PC-3 (cell line): Measurements from ENCODE around the gene MAZ. TPM values are rescaled to one million over a fixed set of nuclear protein-coding genes. Genes with fewer than 3 reads are reported as not detected.
"Not testable (repeated sequence)": the region's sequence is repeated elsewhere in the genome, so short reads cannot be mapped to it uniquely, and the experiment has no call there.

Source experiments
- ATAC-seq: fragments of 200-7000 bp; cut with Tn5 transposase; 2 replicates; pipeline ENCODE4 v1.9.1; 2020; ENCODE audit warnings: mild to moderate bottlenecking, moderate library complexity
- BruUV-seq: library from RNA; stranded (reverse); fragments of 400-500 nt; replicated peaks from 2 replicates; lab custom pipeline; 2021; lab: Mats Ljungman, UMichigan
- CTCF ChIA-PET: fragments of 300-600 bp; sonication (Branson Sonifier 250); formaldehyde crosslinking; loops from one replicate; lab custom pipeline; 2022; ENCODE audit warnings: antibody characterized with exemption; lab: Charles Lee
- POLR2A ChIA-PET: fragments of 300-600 bp; sonication (Branson Sonifier 250); formaldehyde crosslinking; loops from one replicate; lab custom pipeline; 2022; ENCODE audit warnings: antibody characterized with exemption; ENCODE audit not compliant: unreplicated experiment; lab: Charles Lee
- DNase-seq: peaks from one replicate; pipeline ENCODE4 v3.0.0-alpha.2; 2015
- H2AFZ ChIP-seq: fragments of 300-600 bp; sonication (generic); 2 replicates; pipeline ENCODE4 v1.6.0; 2016; ENCODE audit warnings: antibody characterized with exemption, low read length
- H3F3A ChIP-seq: fragments of 300-600 bp; sonication (generic); one replicate; pipeline ENCODE4 v1.6.0; 2017; ENCODE audit warnings: antibody characterized with exemption, low read length, control low read depth, mild to moderate bottlenecking; ENCODE audit not compliant: unreplicated experiment
- H3K27ac ChIP-seq: fragments of 300-600 bp; sonication (generic); 2 replicates; pipeline ENCODE4 v1.5.1; 2016; ENCODE audit warnings: mild to moderate bottlenecking, low read length
- H3K27me3 ChIP-seq: fragments of 300-600 bp; sonication (generic); 2 replicates; pipeline ENCODE4 v1.6.1; 2016; ENCODE audit warnings: low read length, mixed read lengths
- H3K36me3 ChIP-seq: fragments of 300-600 bp; sonication (generic); 2 replicates; pipeline ENCODE4 v1.6.1; 2016; ENCODE audit warnings: low read depth, mixed run types, low read length, mixed read lengths
- H3K4me1 ChIP-seq: fragments of 300-600 bp; sonication (generic); 2 replicates; pipeline ENCODE4 v1.5.1; 2016; ENCODE audit warnings: low read length; ENCODE audit not compliant: insufficient read depth
- H3K4me2 ChIP-seq: fragments of 300-600 bp; sonication (generic); 2 replicates; pipeline ENCODE4 v1.6.0; 2016; ENCODE audit warnings: low read length
- H3K4me3 ChIP-seq: fragments of 300-600 bp; sonication (generic); 2 replicates; pipeline ENCODE4 v1.5.1; 2016; ENCODE audit warnings: mild to moderate bottlenecking, low read length, mixed read lengths
- H3K79me2 ChIP-seq: fragments of 300-600 bp; sonication (generic); 2 replicates; pipeline ENCODE4 v1.6.1; 2017; ENCODE audit warnings: low read length, mixed read lengths
- H3K9ac ChIP-seq: fragments of 300-600 bp; sonication (generic); 2 replicates; pipeline ENCODE4 v1.6.0; 2016; ENCODE audit warnings: mild to moderate bottlenecking, low read length
- H3K9me2 ChIP-seq: fragments of 300-600 bp; sonication (generic); replicated peaks from 2 replicates; pipeline ENCODE4 v1.6.1; 2016; ENCODE audit warnings: mixed run types, low read length, mixed read lengths
- H3K9me3 ChIP-seq: fragments of 300-600 bp; sonication (generic); 2 replicates; pipeline ENCODE4 v1.6.1; 2016; ENCODE audit warnings: low read length, mixed read lengths
- H4K20me1 ChIP-seq: fragments of 300-600 bp; sonication (generic); 2 replicates; pipeline ENCODE4 v1.6.1; 2016; ENCODE audit warnings: low read length, mixed read lengths
- CTCF ChIP-seq: fragments of 300-600 bp; sonication (generic); conservative IDR thresholded peaks from 2 replicates; pipeline ENCODE4 v1.5.1; 2017; ENCODE audit warnings: antibody characterized with exemption, low read depth, mild to moderate bottlenecking, low read length
- EZH2 ChIP-seq: fragments of 300-600 bp; sonication (generic); IDR thresholded peaks from one replicate; pipeline ENCODE4 v1.6.1; 2017; ENCODE audit warnings: antibody characterized with exemption, mild to moderate bottlenecking, low read length; ENCODE audit not compliant: unreplicated experiment
- EZH2phosphoT487 ChIP-seq: fragments of 300-600 bp; sonication (generic); IDR thresholded peaks from 2 replicates; pipeline ENCODE4 v1.6.1; 2018; ENCODE audit warnings: mild to moderate bottlenecking, antibody characterized with exemption, low read length, borderline replicate concordance
- intact Hi-C: fragments of 100-400 bp; cut with micrococcal nuclease; formaldehyde crosslinking; loops from 2 replicates; pipeline ENCODE4 v1.9.0; 2023
- total RNA-seq: library from RNA; depleted of rRNA; stranded (reverse); fragments of >200 nt; gene quantifications from 2 replicates; pipeline ENCODE4 v1.2.3, GENCODE V29; 2014

MAZ gene
- total RNA-seq, 1 experiment from 2014 or later, result 279 TPM

- Histone ChIP-seq H3K27ac (no peak overlapping the region), H3K4me2 (no peak overlapping the region), H3K9me2 (no peaks in the 10 kb centered on the region), H3K36me3 (no peaks in the 10 kb centered on the region), H3K4me1 (peaks cover 5% of the 10 kb centered on the region; the same call in 1 of the 2 replicates), H3F3A (no peaks in the 10 kb centered on the region), H4K20me1 (no peaks in the 10 kb centered on the region), H3K27me3 (no peaks in the 10 kb centered on the region), H2AFZ (peak overlapping the region; percentile 45; the same call in 1 of the 2 replicates), H3K4me3 (no peak overlapping the region), H3K9ac (no peak overlapping the region), H3K9me3 (no peaks in the 10 kb centered on the region), H3K79me2 (no peaks in the 10 kb centered on the region)
- ChIA-PET POLR2A (no interaction called here), CTCF (no interaction called here)
- no peak for ATAC-seq
- no TSS peak for BruUV-seq
- intact Hi-C loops, result no loop called here
- TF ChIP-seq CTCF (no peak), EZH2phosphoT487 (no peak), EZH2 (no peak)
- peak; percentile 52 for DNase-seq
These were observed 30.5 kb upstream of the MAZ start for GRCh38 chr16:29775742-29776408.

- Histone ChIP-seq H3F3A (no peaks in the 10 kb centered on the region), H3K9ac (no peak within 1 kb of the TSS), H3K27me3 (no peaks in the 10 kb centered on the region), H3K79me2 (no peaks in the 10 kb centered on the region), H3K4me3 (no peak within 1 kb of the TSS), H2AFZ (no peak within 1 kb of the TSS), H4K20me1 (no peaks in the 10 kb centered on the region), H3K9me3 (no peaks in the 10 kb centered on the region), H3K36me3 (no peaks in the 10 kb centered on the region), H3K9me2 (no peaks in the 10 kb centered on the region), H3K27ac (no peak within 1 kb of the TSS), H3K4me2 (no peak within 1 kb of the TSS), H3K4me1 (peaks cover 5% of the 10 kb centered on the region; the same call in 1 of the 2 replicates)
- peak; percentile 35 for DNase-seq
- no peak for TF ChIP-seq EZH2
- TF ChIP-seq CTCF, result no peak
- CTCF ChIA-PET, result no interaction called here
- POLR2A ChIA-PET, result no interaction called here
- intact Hi-C loops, result no loop called here
- no peak for ATAC-seq
- no TSS peak for BruUV-seq
These were observed 28.6 kb upstream of the MAZ start, which contains the start of gene ZG16 for GRCh38 chr16:29777576-29778350. TSS of gene ZG16 (plus strand) at chr16:29778256. CDS start at chr16:29779267, 1,011 bp downstream.

DNA sequence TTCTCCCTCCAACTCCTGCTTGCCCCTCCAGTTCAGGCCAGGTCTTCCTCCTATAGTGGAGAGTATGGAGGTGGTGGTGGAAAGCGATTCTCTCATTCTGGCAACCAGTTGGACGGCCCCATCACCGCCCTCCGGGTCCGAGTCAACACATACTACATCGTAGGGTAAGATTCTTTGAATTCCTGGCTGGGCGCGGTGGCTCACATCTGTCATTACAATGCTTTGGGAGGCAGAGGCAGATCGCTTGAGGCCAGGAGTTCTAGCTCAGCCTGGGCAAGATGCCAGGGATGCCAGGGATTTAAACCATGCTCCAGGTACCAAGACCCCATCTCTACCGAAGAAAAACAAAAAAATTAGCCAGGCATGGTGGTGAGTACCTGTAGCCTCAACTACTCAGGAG, 26.9 kb upstream of the MAZ start:
- H3K9ac ChIP-seq, result no peak overlapping the region
- BruUV-seq, result no TSS peak
- CTCF ChIA-PET, result no interaction called here
- ATAC-seq (no peak), DNase-seq (peak; percentile 68)
- H3K36me3 ChIP-seq, result no peaks in the 10 kb centered on the region
- no peaks in the 10 kb centered on the region for H3K9me2 ChIP-seq
- no peak for TF ChIP-seq CTCF
- no peak for TF ChIP-seq EZH2phosphoT487
- no peak for TF ChIP-seq EZH2
- H3K4me2 ChIP-seq, result no peak overlapping the region
- peaks cover 11% of the 10 kb centered on the region for H3K4me1 ChIP-seq
- no peak overlapping the region for H2AFZ ChIP-seq
- no peak overlapping the region for H3K27ac ChIP-seq
- H3K27me3 ChIP-seq, result no peaks in the 10 kb centered on the region
- no peak overlapping the region for H3K4me3 ChIP-seq
- H3K79me2 ChIP-seq, result no peaks in the 10 kb centered on the region
- no peaks in the 10 kb centered on the region for H4K20me1 ChIP-seq
- POLR2A ChIA-PET, result no interaction called here
- H3K9me3 ChIP-seq, result no peaks in the 10 kb centered on the region
- intact Hi-C loops, result no loop called here
- H3F3A ChIP-seq, result no peaks in the 10 kb centered on the region

- H3K36me3 ChIP-seq, H3F3A ChIP-seq, H3K4me1 ChIP-seq, ATAC-seq, H4K20me1 ChIP-seq, BruUV-seq, H2AFZ ChIP-seq, H3K4me3 ChIP-seq, intact Hi-C loops, H3K27me3 ChIP-seq, H3K9me2 ChIP-seq, CTCF ChIA-PET, POLR2A ChIA-PET, H3K79me2 ChIP-seq, H3K9me3 ChIP-seq, H3K9ac ChIP-seq: not testable (repeated sequence)
- peak; percentile 47 for DNase-seq
- Histone ChIP-seq H3K4me2 (peak overlapping the region; percentile 54; the same call in 1 of the 2 replicates), H3K27ac (peak overlapping the region; percentile 55)
These were observed 23.0 kb upstream of the MAZ start for GRCh38 chr16:29783094-29783953.
